D341Med (cell line): ENCODE results near the gene C16orf74.

Experiments used
- DNase-seq: peaks from one replicate; pipeline ENCODE4 v3.0.0; 2012; ENCODE audit warnings: low spot score

Gene C16orf74

GRCh38 chr16:85746460-85747215 is 4.3 kb downstream of the C16orf74 start:
- DNase-seq = peak; percentile 17

DNA sequence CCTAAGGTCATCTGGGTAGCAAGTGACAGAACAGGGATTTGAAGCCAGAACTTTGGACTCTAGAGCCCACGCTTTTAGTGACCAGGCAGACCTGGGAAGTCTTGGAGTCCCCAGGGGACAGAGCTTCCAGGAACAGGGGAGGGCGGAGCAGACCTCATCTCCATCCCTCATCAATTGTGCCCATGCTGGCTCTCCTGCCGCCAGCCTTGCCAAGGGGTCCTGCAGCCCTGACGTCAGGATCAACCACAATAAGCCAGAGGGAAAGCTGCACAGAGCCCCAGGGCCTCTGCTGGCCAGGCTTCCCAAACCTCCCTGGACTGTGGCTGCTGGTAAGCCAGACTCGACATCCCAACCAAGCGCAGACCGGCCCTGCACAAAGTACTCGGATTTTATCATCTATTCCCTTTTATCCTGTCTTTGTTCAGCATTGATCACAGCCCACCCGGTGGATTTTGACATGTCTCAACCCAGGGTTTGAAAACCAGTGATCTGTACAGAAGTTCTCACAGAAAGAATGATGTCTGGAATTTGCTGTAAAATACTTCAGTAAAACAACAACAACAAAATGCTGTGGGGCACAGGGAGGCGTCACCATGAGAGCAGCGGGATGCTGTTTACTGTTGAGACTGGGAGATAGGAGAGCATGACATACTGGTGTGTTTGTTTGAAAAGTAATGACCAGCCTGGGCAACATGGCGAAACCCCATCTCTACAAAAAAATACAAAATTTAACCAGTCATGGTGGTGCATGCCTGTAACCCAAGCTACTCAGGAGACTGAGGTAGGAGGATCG is 11.8 kb downstream of the C16orf74 start:
- peak; percentile 17 for DNase-seq

DNA sequence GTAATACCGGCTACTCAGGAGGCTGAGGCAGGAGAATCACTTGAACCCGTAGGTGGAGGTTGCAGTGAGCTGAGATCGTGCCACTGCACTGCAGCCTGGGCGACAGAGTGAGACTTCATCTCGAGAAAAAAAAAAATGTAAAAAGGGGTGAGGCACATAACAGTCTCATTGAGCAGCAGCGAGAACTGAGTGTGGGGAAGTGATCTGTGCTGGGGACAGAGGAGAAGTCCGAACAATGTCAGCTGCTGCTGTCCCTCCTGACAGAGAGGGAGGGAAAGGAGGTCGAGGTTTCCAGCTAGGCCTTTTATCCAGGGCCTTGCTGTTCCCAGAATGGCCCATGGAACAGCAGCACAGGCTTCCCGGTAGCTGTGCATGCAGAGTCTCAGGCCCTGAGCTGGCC is 14.0 kb downstream of the C16orf74 start:
- DNase-seq = no peak

DNA sequence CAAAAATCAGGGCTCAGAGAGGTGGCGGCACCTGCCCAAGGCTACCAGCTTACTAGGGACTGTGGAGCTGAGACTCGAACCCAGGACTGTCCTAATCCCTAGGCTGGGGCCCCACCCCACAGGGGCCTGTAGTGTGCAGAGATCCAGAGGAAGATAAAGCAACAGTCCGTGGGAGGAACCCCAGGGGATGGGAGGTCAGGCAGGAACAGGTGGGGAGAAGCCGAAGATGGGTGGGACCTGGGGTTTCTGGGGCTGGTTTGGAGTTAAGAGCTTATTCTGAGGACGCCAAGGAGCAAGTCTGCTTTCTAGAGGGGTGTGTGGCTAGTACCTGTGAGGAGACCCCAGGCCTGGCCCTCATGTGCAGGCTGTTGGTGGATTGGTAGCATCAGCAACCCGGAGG is 14.9 kb downstream of the C16orf74 start:
- no peak for DNase-seq

DNA sequence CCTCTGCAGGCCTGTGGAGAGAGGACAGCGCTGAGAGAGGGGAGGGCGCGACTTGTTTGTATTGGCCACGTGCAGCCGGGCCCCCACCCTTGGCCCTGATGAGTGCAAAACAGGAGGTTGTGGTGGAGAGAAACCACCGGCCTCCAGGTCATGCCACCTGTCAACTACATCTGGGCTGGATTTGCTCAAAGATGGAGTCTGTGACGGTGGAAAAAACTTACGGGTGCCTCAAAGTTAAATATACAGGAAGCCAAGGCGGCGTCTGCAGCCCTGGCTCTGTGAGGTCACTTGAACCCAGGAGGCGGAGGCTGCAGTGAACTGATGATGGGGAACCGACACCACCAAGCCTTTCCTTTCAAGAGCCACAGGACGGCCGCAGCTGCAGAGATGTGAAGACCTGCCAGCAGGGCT is 15.7 kb downstream of the C16orf74 start:
- DNase-seq = no peak

GRCh38 chr16:85734311-85735017 is 16.4 kb downstream of the C16orf74 start:
- DNase-seq = no peak

DNA sequence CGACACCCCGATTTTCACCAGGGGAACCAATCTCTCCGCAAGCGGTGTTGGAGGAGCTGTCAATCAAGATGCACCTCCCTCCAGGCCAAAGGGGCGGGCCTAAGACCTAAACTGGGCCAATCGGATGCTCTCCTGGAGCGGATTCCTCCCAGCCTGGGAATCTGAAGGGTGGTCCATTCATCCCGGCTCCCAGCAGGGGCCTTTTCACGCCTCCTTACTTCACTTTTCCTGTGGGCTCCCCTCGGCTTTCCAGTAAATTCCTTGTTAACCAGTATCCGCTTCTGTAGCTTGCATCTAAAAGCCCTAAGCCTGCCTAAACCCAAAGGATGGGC is 17.1 kb downstream of the C16orf74 start:
- DNase-seq = no peak

DNA sequence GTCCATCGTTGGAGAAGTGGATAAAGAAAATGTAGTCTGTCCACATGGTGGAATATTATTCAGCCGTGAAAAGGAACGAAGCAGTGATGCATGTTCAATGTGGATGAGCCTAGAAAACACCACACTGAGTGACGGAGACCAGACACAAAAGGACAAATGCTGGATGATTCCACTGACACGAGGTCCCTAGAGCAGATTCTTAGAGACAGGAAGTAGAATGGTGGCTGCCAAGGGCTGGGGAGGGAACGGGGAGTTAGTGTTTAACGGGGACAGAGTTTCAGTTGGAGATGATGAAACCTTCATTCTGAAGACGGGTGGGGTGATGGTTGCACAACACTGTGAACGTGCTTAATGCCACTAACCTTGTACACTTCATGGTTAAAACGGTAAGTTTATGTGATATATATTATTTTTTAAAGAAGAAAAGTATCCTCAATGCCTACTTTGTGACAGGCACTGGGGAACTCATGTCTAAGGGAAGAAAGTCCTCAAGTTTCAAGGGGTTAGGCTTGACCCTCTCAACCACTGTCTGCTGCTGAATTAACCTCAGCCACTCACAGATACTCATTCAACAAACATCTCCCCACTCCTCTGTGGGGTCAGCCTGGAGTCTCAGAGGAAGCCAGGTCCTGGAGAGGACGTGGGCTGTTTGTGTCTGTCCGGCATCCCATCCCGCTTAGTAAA is 17.6 kb downstream of the C16orf74 start:
- DNase-seq = no peak

DNA sequence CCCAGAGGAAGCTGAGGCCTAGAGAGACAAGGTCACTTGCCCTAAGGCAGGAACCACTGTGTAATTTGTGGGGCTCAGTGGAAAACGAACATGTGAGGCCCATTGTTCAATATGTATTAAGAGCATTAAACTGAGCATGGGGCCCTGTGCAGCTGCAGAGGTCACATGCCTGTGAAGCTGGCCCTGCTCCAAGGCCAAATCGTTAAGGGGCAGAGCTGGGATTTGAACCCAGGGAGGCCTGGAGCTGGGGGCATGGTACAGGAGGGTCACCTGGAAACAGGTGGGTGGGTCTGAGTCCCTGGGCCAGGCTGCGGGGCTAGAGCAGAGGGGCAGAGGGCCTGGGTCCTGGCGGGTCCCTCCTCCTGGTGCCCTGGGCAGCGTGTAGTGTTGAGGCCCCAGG is 19.7 kb downstream of the C16orf74 start:
- DNase-seq = no peak

DNA sequence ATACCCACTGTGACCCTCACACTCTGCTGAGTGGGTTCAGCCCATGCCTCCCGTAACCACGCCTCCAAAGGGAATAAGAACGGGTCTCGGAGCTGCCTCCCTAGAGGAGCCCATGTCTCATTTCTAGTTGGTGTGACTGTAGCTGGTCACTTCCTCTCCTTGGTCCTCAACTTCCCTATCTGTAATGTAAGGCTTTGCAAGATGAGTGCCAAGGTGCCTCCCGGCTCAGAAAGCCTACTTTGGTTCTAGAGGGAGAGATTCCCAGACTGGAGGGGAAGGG is 20.8 kb downstream of the C16orf74 start:
- no peak for DNase-seq

DNA sequence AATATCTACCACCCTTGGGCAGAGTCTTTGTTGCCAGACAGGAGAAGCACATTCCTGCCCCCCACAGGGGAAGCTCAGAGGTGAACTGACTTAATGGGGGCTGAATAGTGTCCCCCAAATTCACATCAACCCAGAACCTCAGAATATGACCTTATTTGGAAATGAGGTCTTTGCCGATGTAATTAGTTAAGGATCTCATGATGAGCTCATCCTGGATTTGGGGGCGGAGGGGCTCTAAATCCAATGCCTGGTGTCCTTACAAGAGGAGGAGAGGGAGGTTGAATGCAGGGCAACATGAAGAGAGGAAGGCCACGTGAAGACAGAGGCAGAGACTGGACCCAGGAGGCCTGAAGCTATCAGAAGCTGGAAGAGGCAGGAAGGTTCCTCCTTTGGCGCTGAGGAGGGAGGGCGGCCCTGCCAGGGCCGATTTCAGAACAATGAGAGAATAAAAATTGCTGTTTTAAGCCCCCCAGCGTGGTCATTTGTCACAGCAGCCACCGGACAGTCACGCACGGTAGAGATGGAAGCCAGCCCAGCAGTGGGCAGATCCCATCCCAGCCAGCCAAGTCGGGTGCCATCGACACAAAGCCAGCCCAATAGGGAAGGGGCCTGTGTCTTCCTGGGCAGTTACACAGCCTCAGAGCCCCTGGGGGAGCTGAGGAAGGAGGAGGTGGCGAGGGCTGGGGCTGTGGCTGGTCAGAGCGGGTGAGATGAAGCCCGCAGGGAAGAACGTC is 21.3 kb downstream of the C16orf74 start:
- no peak for DNase-seq

DNA sequence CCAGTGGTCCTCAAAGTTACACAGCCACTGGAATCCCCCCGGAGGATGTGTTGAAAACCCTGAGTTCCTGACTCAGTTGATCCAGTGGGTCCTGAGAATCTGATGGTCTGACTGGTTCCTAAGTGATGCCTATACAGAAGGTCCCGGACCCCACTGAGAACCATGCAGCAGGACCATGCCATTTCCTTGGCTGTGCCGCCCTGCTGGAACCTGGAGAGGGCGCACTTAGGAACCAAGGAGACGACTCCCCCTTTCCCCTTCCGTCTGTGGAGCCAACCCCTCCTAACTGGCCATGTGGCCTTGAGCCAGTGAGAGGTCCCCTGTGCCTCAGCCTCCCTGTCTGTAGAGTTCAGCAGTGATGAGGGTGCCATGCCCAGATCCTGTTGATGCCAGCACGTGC is 22.0 kb downstream of the C16orf74 start:
- no peak for DNase-seq

DNA sequence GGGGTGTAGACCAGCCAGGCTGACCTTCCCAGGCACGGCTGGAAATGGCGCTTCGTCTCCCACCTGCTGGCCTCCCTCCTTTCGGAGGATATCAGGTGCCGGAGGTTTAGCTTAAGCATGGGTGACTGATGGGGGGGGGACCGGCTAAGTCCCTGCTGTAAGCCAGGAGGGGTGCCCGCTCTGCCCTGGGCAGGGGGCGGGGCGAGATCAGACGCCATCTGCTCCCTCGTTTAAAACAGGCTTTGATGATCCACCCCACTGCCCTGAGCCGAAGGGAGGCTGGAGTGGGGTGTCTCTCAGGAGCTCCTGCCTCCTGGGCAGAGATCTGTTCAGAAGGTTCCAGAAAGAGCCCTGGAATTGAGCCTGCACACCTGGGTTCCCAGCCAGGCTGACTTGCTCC is 26.0 kb downstream of the C16orf74 start:
- peak; percentile 86 for DNase-seq

DNA sequence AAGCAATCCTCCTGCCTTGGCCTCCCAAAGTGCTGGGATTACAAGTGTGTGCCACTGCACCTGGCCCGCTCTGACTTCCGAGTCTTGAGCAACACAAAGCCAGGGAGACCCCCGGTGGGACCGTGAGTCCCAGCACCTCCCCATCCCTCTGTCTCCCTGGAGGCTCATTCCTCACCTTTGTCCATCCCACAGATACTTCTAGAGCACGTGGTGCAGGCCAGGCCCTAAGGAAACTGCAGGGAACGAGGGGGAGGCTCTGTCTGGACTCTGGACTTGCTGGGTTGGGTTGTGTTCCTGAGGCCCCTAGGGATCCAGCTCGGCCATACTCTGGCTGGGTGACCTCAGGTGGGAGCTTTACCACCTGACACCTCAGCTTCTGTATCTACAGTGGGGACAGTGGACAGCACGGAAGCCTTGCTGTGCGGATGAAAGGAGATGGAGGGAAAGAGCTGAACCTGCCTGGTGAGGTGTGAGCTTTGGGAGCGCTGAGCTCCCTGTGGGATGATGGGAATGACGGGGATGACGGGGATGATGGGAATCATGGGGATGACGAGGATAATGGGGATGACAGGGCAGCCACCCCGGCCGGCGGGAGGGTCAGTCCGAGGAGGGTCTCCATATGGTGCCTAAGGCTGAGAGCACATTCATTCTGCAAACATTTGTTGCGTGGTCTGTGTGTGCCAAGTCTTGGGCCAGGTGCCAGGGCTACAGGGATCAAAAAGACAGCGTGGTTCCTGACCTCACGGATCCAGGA is 26.6 kb downstream of the C16orf74 start:
- no peak for DNase-seq

DNA sequence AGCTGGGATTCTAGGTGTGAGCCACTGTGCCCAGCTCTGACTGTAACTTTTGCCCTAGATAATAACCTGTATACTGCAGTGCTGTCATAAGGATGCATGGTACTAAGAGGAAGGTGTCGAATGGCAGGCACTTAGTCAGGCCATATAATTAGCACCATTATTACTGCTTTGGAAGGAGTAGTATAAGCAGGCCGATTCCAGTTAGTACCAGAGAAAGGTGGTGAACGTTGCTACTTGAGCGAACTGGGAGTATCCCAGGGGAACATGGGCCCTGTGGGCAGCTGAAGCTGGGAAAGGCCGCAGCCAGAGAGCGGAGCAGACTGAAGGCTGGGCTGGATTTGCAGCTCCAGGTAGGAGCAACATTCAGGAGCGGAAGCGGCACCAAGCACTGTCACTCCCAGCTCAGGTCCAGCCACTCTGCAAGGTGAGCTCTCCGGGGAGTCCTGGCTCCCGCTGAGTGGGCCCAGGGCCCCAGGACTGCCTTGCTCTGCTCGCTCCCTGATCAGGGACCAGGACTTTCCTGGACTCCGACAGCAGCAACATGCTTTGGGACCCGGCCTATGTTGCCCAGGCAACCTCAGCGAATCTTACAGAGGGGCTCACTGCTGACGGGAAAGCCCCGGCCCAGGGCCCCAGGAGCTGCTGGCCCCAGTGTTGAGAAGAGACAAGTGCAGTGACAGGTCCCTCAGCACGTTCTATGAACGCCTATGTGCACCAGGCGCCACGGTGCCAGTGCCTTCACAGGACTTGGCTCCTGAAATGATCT is 28.6 kb downstream of the C16orf74 start:
- no peak for DNase-seq

- DNase-seq = no peak
These were observed 30.6 kb downstream of the C16orf74 start for GRCh38 chr16:85720302-85720637.

- DNase-seq = peak; percentile 59
These were observed 31.1 kb downstream of the C16orf74 start for GRCh38 chr16:85719605-85720301.

GRCh38 chr16:85718682-85719081 is 32.2 kb downstream of the C16orf74 start:
- DNase-seq = no peak

DNA sequence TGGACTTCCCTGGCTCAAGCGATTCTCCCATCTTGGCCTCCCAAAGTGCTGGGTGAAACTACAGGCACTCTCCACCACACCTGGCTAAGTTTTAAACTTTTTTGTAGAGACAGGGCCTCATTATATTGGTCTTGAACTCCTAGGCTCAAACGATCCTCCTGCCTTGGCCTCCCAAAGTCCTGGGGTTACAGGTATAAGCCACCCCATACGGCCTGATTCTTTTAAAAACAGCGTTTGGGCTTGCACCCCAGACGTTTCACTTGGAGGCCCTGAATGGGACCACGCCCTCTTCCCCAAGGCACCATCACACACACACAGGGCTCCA is 32.8 kb downstream of the C16orf74 start:
- no peak for DNase-seq
